Measurements from ENCODE around the gene MAP1A.
"Not testable (repeated sequence)": the region's sequence is repeated elsewhere in the genome, so short reads cannot be mapped to it uniquely, and the experiment has no call there.

Gene MAP1A

DNA sequence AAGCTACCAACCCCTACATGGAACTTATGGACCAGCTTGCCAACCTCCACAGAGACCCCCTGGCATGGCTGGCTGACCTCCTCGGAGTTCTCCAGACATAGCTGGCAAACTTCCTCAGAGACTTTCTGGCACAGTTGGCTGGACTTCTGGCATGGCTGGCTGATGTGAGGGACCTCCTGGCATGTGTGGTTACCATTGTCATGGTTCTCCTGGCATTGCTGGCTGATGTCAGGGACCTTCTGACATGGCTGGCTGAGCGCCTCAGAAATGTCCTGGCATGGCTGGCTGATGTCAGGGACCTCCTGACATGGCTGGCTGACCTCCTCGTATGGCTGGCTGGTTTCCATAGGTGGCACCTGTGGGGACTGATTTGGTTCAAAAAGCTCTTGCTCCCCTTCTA is 17.5 kb downstream of the MAP1A start:
- DNase-seq (ENCODE audit: insufficient read length) (no peak), FAIRE-seq (no peak)
- TF ChIP-seq POLR2AphosphoS5 (IDR thresholded peaks at IDR 0.05; ENCODE audit: low read depth, low read length) (no peak), TAF1 (IDR thresholded peaks at IDR 0.05; ENCODE audit: borderline replicate concordance, low read depth, low read length) (no peak), POLR2A (IDR thresholded peaks at IDR 0.05; ENCODE audit: low read depth, low read length) (no peak)

DNA sequence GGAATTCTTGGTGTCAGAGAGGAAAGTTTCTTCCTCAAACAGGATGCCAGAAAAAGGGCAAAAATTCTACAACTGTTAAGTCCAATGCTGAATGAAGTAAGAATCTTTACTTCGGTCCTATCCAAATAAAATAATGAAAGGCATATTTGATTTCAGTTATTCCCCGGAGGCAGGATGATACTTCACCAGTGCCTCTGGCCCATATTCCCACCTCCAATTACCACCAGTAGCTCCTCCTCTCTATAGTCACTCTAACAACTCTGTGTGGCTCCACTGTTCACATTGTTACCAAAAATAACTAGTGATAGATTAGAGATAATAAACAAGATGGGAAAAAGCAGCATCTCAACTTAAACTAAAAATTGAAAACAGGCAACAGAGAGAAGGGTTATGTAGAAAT is 20.7 kb downstream of the MAP1A start:
- FAIRE-seq (no peak), DNase-seq (ENCODE audit: insufficient read length) (no peak)
- no peak for TF ChIP-seq POLR2A (IDR thresholded peaks at IDR 0.05; ENCODE audit: low read depth, low read length)
- no peak for TF ChIP-seq TAF1 (IDR thresholded peaks at IDR 0.05; ENCODE audit: borderline replicate concordance, low read depth, low read length)
- TF ChIP-seq POLR2AphosphoS5 (IDR thresholded peaks at IDR 0.05; ENCODE audit: low read depth, low read length), result no peak

DNA sequence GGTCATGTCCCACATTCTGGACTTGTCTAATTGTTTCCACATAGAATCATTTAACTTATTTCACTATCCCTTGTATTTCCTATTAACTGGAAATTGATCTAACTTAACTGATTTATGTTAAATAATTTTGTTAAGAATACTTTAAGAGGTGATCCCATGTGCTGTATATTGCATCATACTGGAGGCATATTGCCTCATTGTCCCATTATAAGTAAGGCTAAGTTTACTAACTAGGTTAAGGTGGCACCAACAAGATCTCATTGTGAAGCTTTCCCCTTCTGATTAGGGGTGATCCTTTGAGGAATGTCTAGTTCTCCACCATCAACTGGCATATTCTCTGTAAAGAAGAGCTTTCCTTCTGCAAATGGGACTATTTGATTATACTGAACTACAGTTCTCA is 24.4 kb downstream of the MAP1A start:
- FAIRE-seq (no peak), DNase-seq (ENCODE audit: insufficient read length) (no peak)
- no peak for TF ChIP-seq POLR2AphosphoS5 (IDR thresholded peaks at IDR 0.05; ENCODE audit: low read depth, low read length)

DNA sequence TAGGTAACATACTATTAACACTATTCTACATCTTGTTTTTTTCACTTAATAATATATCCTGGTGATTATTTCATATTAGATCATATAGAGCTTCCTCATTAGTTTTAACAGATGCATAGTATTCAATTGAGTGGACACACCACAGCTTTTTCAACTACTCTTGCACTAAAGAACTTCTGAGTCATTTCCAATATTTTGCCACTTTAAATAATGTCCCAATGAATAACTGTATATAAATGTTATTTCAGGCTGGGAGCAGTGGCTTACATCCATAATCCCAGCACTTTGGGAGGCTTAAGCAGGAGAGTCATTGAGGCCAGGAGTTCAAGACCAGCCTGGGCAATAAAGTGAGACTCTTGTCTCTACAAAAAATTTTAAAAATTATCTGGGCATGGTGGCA is 26.9 kb downstream of the MAP1A start:
- DNase-seq (ENCODE audit: insufficient read length), result no peak
- FAIRE-seq, result no peak
- no peak for TF ChIP-seq POLR2AphosphoS5 (IDR thresholded peaks at IDR 0.05; ENCODE audit: low read depth, low read length)
- no peak for TF ChIP-seq POLR2A (IDR thresholded peaks at IDR 0.05; ENCODE audit: low read depth, low read length)
- no peak for TF ChIP-seq TAF1 (IDR thresholded peaks at IDR 0.05; ENCODE audit: borderline replicate concordance, low read depth, low read length)

DNA sequence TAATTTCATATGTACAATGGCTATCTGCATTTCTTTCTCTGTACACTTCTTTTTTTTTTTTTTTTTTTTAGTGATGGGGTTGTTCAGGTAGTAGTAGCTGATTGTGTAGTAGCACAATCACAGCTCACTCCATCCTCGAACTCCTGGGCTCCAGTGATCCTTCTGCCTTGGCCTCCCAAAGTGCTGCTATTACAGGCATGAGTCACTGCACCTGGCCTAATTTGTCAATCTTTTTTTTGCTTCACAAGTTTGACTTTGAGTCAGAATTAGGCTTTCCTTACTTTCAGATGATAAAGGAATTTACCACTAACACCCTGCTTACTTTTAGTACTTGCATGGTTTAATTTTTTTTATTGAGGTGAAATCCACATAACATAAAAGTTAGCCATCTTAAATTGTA is 28.0 kb downstream of the MAP1A start:
- no peak for DNase-seq (ENCODE audit: insufficient read length)
- TF ChIP-seq POLR2A (IDR thresholded peaks at IDR 0.05; ENCODE audit: low read depth, low read length) (no peak), TAF1 (IDR thresholded peaks at IDR 0.05; ENCODE audit: borderline replicate concordance, low read depth, low read length) (no peak), POLR2AphosphoS5 (IDR thresholded peaks at IDR 0.05; ENCODE audit: low read depth, low read length) (no peak)
- FAIRE-seq, result no peak

DNA sequence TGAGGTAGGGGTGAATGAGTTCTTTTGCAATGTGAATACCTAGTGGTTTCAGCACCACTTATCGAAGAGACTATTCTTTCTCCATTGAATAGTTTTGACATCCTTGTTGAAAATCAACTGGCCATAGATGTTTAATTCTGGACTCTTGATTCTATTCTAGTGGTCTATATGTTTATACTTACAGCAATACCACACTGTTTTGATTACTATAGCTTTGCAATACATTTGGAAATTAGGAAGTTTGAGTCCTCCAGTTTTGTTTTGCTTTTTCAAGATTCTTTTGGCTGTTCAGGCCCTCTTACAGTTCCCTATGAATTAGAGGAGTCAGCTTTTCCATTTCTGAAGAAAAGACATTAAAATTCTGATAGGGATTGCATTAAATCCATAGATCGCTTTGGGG is 30.1 kb downstream of the MAP1A start:
- FAIRE-seq (no peak), DNase-seq (ENCODE audit: insufficient read length) (no peak)
- TF ChIP-seq POLR2A (IDR thresholded peaks at IDR 0.05; ENCODE audit: low read depth, low read length) (no peak), TAF1 (IDR thresholded peaks at IDR 0.05; ENCODE audit: borderline replicate concordance, low read depth, low read length) (no peak), POLR2AphosphoS5 (IDR thresholded peaks at IDR 0.05; ENCODE audit: low read depth, low read length) (no peak)

DNA sequence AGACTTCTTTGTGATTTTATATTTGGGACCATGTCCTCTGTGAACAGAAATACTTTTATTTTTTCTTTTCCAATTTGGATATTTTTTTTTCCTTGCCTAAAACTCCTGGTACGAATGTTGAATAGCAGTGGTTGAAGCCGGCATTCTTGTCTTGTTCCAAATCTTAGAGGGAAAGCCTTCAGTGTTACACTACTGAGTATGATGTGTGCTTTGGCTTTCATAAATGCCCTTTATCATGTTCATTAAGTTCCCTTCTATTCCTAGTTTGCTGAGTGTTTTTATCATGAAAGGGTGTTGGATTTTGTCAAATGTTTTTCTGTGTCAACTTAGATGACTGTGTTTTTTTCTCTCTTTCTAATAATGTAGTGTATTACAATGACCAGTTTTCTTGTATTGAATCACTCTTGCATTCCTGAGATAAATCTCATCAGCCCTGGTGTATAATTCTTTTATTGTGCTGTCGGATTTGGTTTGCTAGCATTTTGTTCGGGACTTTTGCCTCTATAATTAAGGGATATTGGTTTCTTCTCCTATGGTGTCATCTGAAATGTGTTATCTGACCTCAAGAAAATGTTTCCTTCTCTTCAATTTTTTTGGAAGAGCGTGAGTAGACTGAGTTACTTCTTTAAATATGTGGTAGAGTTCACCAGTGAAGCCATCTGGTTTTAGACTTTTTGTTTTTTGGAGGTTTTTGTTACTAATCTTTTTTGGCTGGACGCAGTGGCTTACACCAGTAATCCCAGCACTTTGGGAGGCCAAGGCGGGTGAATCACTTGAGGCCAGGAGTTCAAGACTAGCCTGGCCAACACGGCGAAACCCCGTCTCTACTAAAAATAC is 33.3 kb downstream of the MAP1A start:
- DNase-seq (ENCODE audit: insufficient read length), result no peak
- TF ChIP-seq POLR2AphosphoS5 (IDR thresholded peaks at IDR 0.05; ENCODE audit: low read depth, low read length), result no peak
- TF ChIP-seq POLR2A (IDR thresholded peaks at IDR 0.05; ENCODE audit: low read depth, low read length), result no peak
- TF ChIP-seq TAF1 (IDR thresholded peaks at IDR 0.05; ENCODE audit: borderline replicate concordance, low read depth, low read length), result no peak
- no peak for FAIRE-seq

DNA sequence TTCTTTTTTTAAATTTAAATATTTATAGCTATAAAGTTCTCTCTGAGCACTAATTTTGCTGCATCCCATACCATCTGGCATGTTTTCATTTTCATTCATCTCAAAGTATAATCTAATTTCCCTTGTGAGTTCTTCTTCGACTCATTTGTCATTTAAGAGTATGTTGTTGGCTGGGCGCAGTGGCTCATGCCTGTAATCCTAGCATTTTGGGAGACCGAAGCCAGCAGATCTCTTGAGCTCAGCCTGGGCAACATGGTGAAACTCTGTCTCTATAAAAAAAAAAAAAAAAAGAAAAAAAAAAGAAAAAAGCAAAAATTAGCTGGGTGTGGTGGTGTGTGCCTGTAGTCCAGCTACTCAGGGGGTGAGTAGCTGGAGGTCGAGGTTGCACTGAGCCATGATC is 34.8 kb downstream of the MAP1A start:
- FAIRE-seq (no peak), DNase-seq (ENCODE audit: insufficient read length) (no peak)
- no peak for TF ChIP-seq POLR2A (IDR thresholded peaks at IDR 0.05; ENCODE audit: low read depth, low read length)
- TF ChIP-seq TAF1 (IDR thresholded peaks at IDR 0.05; ENCODE audit: borderline replicate concordance, low read depth, low read length), result no peak
- no peak for TF ChIP-seq POLR2AphosphoS5 (IDR thresholded peaks at IDR 0.05; ENCODE audit: low read depth, low read length)

DNA sequence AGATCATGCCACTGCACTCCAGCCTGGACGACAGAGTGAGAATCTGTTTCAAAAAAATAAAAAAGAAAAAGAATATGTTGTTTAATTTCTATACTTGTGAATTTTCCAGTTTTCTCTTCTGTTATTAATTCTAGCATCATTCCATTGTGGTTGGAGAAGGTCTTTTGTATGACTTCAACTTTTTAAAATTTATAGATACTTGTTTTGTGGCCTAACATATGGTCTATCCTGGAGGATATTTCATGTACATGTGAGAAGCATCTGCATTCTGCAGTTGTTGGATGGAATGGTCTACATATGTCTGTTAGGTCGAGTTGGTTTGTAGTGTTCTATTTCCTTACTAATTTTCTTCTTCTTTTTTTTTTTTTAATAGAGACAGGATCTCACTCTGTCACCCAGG is 35.6 kb downstream of the MAP1A start:
- no peak for DNase-seq (ENCODE audit: insufficient read length)
- TF ChIP-seq TAF1 (IDR thresholded peaks at IDR 0.05; ENCODE audit: borderline replicate concordance, low read depth, low read length) (no peak), POLR2A (IDR thresholded peaks at IDR 0.05; ENCODE audit: low read depth, low read length) (no peak), POLR2AphosphoS5 (IDR thresholded peaks at IDR 0.05; ENCODE audit: low read depth, low read length) (no peak)
- FAIRE-seq, result no peak

DNA sequence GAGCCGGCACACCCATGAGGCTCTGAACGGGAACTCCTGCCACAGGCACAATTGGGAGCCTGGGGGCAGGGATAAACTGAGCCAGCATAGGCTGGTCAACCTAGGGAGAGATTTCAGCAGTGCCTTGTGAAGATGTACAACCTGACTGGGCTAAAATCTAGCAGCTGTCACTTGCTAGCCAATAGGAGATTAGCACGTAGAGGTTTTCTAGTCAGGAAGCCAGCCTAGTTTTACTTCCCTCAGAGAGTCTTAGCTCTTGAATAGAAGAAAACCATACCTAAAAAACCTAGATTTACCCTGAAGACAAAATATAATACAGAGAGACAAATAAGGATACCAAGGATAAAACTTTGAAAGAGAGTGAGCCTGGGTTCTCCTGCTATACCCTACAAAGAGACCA is 45.3 kb downstream of the MAP1A start:
- FAIRE-seq, result not testable (repeated sequence)

DNA sequence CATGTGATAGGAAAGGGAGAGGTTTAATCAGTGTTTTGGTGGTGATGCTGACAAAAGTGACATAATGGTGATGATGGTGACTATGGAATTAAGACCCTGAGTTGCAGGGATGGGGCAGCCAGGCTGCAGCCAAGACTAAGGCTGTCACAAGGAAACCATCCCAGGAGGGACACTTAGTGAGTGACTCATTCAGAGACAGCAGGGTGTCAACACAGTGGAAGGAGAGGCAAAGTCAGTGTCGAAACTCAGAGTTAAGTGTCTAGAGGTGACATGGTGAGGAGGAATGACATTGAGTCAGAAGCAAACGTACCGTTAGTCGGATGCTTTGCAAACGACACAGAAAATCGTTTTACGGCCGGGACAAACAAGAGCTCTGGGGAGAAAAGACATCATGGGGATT is 46.4 kb downstream of the MAP1A start:
- DNase-seq (ENCODE audit: insufficient read length); FAIRE-seq: not testable (repeated sequence)

More for the DNA sequence above, 45.3 kb downstream of the MAP1A start:
- DNase-seq (ENCODE audit: insufficient read length), result not testable (repeated sequence)

DNA sequence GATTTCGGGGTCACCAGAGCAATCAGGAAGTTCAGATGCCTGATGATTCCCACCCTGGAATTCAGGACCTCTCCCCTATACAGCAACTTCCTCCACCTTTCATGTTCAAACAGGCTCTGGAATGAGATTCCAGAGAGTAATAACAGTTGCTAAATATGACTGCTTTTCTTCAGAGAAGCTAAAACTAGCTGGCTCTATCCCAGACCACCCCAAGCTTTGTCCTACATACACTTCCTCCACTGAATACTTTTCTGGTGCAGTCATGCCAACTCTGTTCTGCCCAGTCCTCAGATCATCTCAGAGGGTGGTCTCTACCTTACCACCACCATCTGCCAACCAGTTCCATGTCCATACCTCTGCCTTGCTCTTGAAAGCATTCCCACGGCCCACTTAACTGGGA is 49.2 kb downstream of the MAP1A start:
- not testable (repeated sequence) for FAIRE-seq; DNase-seq (ENCODE audit: insufficient read length)

DNA sequence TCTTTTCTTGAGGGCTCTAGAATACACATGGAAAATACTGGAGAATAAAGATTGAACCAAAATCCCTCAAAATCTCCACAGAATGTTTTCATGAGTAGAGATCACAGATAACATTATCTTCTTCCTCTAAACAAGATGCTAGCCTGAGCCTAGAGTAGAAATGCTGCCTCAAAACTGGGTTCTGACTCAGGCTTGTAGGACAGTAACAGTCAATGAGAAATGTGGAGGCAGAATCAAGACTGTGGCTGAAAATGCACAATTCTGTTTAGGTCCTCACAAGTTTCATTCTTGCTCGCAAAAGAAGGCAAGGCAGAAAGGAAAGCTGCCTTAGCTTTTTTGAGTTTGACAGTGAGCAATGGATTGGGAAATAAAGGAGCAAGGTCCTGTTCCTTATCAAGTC is 57.2 kb downstream of the MAP1A start:
- not testable (repeated sequence) for FAIRE-seq; DNase-seq (ENCODE audit: insufficient read length)

All from GM12892 (cell line).